OCI-LY1 (cell line): Measurements from ENCODE around the gene EGFL8.

Experiments
- EZH2 ChIP-seq: fragments of 200-600 bp; sonication (generic), shearing (Covaris generic); IDR thresholded peaks from 2 replicates; pipeline ENCODE4 v1.8.0; 2017; ENCODE audit warnings: borderline replicate concordance, mixed run types, mild to moderate bottlenecking, antibody characterized with exemption, low read length, moderate library complexity, mixed read lengths
- TF ChIP-seq, protein P1 (sequence below): fragments of 200-600 bp; sonication (generic), shearing (Covaris generic); IDR thresholded peaks from 2 replicates; pipeline ENCODE4 v1.5.1; 2017; ENCODE audit warnings: mild to moderate bottlenecking, antibody characterized with exemption, low read length, moderate library complexity, mixed read lengths

DNA sequence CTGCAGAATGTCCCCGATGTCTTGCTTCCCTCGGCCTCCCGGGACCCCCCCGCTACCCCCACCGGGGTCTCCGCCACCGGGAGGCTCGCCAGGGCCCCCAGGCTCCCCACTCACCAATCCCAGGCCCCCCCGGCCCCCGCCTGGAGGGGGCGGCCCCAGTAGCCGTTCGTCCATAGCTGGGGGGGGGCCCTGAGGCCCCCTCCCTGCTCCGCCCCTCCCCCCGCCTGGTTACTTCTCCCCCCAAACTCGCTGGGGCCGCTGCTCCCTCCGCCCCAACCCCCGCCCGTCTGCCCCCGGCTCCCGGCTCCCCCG is 25.3 kb downstream of the EGFL8 start:
- TF ChIP-seq, protein P1, sequence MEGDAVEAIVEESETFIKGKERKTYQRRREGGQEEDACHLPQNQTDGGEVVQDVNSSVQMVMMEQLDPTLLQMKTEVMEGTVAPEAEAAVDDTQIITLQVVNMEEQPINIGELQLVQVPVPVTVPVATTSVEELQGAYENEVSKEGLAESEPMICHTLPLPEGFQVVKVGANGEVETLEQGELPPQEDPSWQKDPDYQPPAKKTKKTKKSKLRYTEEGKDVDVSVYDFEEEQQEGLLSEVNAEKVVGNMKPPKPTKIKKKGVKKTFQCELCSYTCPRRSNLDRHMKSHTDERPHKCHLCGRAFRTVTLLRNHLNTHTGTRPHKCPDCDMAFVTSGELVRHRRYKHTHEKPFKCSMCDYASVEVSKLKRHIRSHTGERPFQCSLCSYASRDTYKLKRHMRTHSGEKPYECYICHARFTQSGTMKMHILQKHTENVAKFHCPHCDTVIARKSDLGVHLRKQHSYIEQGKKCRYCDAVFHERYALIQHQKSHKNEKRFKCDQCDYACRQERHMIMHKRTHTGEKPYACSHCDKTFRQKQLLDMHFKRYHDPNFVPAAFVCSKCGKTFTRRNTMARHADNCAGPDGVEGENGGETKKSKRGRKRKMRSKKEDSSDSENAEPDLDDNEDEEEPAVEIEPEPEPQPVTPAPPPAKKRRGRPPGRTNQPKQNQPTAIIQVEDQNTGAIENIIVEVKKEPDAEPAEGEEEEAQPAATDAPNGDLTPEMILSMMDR, result no peak
- TF ChIP-seq EZH2, result no peak
